HL-60 (cell line): Measurements from ENCODE around the gene GNG10.

ENCODE experiments used
- DNase-seq, 2 experiments: peaks; one replicate each; pipeline ENCODE4 v3.0.0-alpha.2; 2010 to 2020; ENCODE audit warnings: low read depth in 1 of 2, low spot score in 1 of 2
- H3K27ac ChIP-seq: fragments of 250-450 bp; sonication (Bioruptor Pico); replicated peaks from 2 replicates; pipeline ENCODE4 v1.5.1; 2020; ENCODE audit warnings: mild to moderate bottlenecking, moderate library complexity
- H3K27me3 ChIP-seq: fragments of 250-450 bp; sonication (Bioruptor Pico); 2 replicates; pipeline ENCODE4 v1.5.1; 2021; ENCODE audit warnings: mild to moderate bottlenecking, moderate library complexity; ENCODE audit not compliant: insufficient read depth, poor library complexity, severe bottlenecking
- H3K4me3 ChIP-seq: replicated peaks from 2 replicates; pipeline ENCODE4 v1.5.1; 2011; ENCODE audit warnings: mild to moderate bottlenecking, control low read depth, low read length; ENCODE audit not compliant: insufficient read depth
- GABPA ChIP-seq: IDR thresholded peaks from 2 replicates; pipeline ENCODE4 v1.6.1; 2012; ENCODE audit warnings: low read depth
- POLR2AphosphoS5 ChIP-seq: IDR thresholded peaks from 2 replicates; pipeline ENCODE4 v1.6.1; 2012; ENCODE audit warnings: low read depth
- SPI1 ChIP-seq: IDR thresholded peaks from 2 replicates; pipeline ENCODE4 v1.6.1; 2012; ENCODE audit warnings: low read depth, mild to moderate bottlenecking, borderline replicate concordance
- TF ChIP-seq, protein P1 (sequence below): IDR thresholded peaks from 2 replicates; pipeline ENCODE4 v1.6.1; 2012; ENCODE audit warnings: low read depth; ENCODE audit not compliant: insufficient replicate concordance
- TF ChIP-seq, protein P2 (sequence below): IDR thresholded peaks from one replicate; pipeline ENCODE4 v1.5.1; 2011; ENCODE audit warnings: low read length, control low read depth, inconsistent platforms; ENCODE audit not compliant: insufficient read depth

The GNG10 gene

GRCh38 chr9:111679199-111679598, 17.8 kb downstream of the GNG10 start:
- Histone ChIP-seq H3K4me3 (no peak overlapping the region), H3K27ac (no peak overlapping the region), H3K27me3 (no peaks in the 10 kb centered on the region)
- TF ChIP-seq POLR2AphosphoS5, result no peak
- no peak for TF ChIP-seq GABPA
- TF ChIP-seq, protein P1, sequence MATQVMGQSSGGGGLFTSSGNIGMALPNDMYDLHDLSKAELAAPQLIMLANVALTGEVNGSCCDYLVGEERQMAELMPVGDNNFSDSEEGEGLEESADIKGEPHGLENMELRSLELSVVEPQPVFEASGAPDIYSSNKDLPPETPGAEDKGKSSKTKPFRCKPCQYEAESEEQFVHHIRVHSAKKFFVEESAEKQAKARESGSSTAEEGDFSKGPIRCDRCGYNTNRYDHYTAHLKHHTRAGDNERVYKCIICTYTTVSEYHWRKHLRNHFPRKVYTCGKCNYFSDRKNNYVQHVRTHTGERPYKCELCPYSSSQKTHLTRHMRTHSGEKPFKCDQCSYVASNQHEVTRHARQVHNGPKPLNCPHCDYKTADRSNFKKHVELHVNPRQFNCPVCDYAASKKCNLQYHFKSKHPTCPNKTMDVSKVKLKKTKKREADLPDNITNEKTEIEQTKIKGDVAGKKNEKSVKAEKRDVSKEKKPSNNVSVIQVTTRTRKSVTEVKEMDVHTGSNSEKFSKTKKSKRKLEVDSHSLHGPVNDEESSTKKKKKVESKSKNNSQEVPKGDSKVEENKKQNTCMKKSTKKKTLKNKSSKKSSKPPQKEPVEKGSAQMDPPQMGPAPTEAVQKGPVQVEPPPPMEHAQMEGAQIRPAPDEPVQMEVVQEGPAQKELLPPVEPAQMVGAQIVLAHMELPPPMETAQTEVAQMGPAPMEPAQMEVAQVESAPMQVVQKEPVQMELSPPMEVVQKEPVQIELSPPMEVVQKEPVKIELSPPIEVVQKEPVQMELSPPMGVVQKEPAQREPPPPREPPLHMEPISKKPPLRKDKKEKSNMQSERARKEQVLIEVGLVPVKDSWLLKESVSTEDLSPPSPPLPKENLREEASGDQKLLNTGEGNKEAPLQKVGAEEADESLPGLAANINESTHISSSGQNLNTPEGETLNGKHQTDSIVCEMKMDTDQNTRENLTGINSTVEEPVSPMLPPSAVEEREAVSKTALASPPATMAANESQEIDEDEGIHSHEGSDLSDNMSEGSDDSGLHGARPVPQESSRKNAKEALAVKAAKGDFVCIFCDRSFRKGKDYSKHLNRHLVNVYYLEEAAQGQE, result no peak
- TF ChIP-seq, protein P2, sequence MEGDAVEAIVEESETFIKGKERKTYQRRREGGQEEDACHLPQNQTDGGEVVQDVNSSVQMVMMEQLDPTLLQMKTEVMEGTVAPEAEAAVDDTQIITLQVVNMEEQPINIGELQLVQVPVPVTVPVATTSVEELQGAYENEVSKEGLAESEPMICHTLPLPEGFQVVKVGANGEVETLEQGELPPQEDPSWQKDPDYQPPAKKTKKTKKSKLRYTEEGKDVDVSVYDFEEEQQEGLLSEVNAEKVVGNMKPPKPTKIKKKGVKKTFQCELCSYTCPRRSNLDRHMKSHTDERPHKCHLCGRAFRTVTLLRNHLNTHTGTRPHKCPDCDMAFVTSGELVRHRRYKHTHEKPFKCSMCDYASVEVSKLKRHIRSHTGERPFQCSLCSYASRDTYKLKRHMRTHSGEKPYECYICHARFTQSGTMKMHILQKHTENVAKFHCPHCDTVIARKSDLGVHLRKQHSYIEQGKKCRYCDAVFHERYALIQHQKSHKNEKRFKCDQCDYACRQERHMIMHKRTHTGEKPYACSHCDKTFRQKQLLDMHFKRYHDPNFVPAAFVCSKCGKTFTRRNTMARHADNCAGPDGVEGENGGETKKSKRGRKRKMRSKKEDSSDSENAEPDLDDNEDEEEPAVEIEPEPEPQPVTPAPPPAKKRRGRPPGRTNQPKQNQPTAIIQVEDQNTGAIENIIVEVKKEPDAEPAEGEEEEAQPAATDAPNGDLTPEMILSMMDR, result no peak
- no peak for TF ChIP-seq SPI1
- no peak for DNase-seq

GRCh38 chr9:111683392-111683791, 22.0 kb downstream of the GNG10 start:
- H3K27ac ChIP-seq, result no peak overlapping the region
- TF ChIP-seq POLR2AphosphoS5, result no peak
- peak; percentile 33; the same call in 1 of the 2 replicates for TF ChIP-seq SPI1
- H3K27me3 ChIP-seq, result no peaks in the 10 kb centered on the region
- no peak overlapping the region for H3K4me3 ChIP-seq
- DNase-seq, result peak in 1 of 2 experiments; percentile 18

DNA sequence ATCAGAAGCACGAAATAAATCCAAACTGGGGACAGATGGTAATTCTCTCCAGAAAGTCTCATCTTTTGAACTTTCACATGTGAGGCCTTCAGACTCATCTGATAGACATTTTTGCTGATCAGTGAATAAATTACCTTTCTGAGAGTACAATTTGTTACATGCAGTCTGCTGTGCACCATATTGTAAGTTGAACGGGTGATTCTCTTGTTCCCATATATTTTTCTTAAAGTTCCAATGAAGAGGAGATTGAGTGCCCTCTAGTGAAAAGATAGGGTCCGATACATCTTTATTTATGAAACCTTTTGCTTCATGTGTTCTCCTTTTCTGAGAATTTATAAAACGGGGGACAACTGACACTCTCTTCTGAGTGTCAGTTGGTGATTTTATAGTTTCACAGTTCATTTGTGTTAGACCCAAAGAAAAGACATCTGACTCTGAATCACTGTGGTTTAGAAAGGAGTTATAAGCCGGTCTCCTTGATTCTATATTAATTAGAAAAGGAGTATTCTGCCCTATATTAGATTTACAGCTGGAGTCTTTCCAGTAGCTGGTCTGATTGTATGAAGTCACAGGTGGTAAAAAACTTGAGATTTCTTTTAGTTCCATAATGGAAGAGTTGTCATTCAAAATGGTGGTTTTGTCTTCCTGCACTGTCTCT, 30.4 kb downstream of the GNG10 start:
- DNase-seq, result no peak
- H3K4me3 ChIP-seq, result no peak overlapping the region
- TF ChIP-seq GABPA, result no peak
- TF ChIP-seq, protein P2, result peak; percentile 6
- H3K27ac ChIP-seq, result no peak overlapping the region
- H3K27me3 ChIP-seq, result no peaks in the 10 kb centered on the region

DNA sequence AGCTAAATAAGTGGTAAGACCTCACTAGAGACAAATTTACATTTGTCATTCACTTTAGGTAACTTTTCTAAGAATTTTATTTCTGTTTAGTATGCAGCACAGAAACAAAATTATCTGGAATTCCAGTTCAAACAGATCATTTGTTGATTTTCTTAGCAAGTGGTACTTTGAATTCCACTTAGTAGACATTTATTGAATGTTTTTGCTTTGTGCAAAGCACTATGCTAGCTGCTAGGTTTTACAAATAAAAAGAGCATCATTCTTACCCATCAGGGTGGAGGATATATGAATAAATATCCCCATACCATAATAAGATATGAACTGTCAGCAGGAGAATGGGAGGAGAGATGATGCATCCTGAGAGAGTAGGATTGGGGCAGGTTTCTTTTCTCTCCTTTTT, 35.4 kb downstream of the GNG10 start:
- no peaks in the 10 kb centered on the region for H3K27me3 ChIP-seq

More for the DNA sequence above, 35.4 kb downstream of the GNG10 start:
- TF ChIP-seq, protein P2, result no peak
- TF ChIP-seq, protein P1, result no peak
- no peak for TF ChIP-seq GABPA
- no peak overlapping the region for H3K27ac ChIP-seq
- DNase-seq, result no peak
- no peak overlapping the region for H3K4me3 ChIP-seq
